ENCODE results near the gene SPATA12.
A peak's percentile ranks its signal among the peaks of the same experiment; 100 is the strongest.
"Not testable (repeated sequence)": the region's sequence is repeated elsewhere in the genome, so short reads cannot be mapped to it uniquely, and the experiment has no call there.

The SPATA12 gene

GRCh38 chr3:57057351-57057750 lies 3.1 kb upstream of the SPATA12 start:
- no peak for DNase-seq

- DNase-seq, result no peak
Observed at GRCh38 chr3:57059411-57059810, 1.1 kb upstream of the SPATA12 start.

GRCh38 chr3:57061556-57061955 lies 1.1 kb downstream of the SPATA12 start:
- no peak for DNase-seq

GRCh38 chr3:57062101-57062631 lies 1.7 kb downstream of the SPATA12 start:
- DNase-seq, result no peak

- no peak for DNase-seq
Observed at GRCh38 chr3:57063032-57063431, 2.6 kb downstream of the SPATA12 start.

- no peak for DNase-seq
Observed at GRCh38 chr3:57064001-57064400, 3.5 kb downstream of the SPATA12 start.

GRCh38 chr3:57064572-57064971 lies 4.1 kb downstream of the SPATA12 start:
- DNase-seq, result no peak

GRCh38 chr3:57065588-57065987 lies 5.1 kb downstream of the SPATA12 start:
- DNase-seq, result no peak

- no peak for DNase-seq
Observed at GRCh38 chr3:57066471-57066870, 6.0 kb downstream of the SPATA12 start.

- DNase-seq, result peak; percentile 7
Observed at GRCh38 chr3:57068437-57069089, 8.1 kb downstream of the SPATA12 start.

GRCh38 chr3:57069503-57069902 lies 9.0 kb downstream of the SPATA12 start:
- no peak for DNase-seq

- no peak for DNase-seq
Observed at GRCh38 chr3:57073628-57074027, 13.2 kb downstream of the SPATA12 start.

- DNase-seq, result no peak
Observed at GRCh38 chr3:57074135-57074534, 13.7 kb downstream of the SPATA12 start.

GRCh38 chr3:57076422-57076951 lies 16.0 kb downstream of the SPATA12 start:
- no peak for DNase-seq

- no peak for DNase-seq
Observed at GRCh38 chr3:57077630-57078343, 17.3 kb downstream of the SPATA12 start.

- no peak for DNase-seq
Observed at GRCh38 chr3:57078344-57078634, 17.8 kb downstream of the SPATA12 start.

GRCh38 chr3:57078635-57079473 lies 18.4 kb downstream of the SPATA12 start:
- DNase-seq, result no peak

- no peak for DNase-seq
Observed at GRCh38 chr3:57079474-57079831, 19.0 kb downstream of the SPATA12 start.

GRCh38 chr3:57080171-57080570 lies 19.7 kb downstream of the SPATA12 start:
- DNase-seq, result no peak

- DNase-seq, result no peak
Observed at GRCh38 chr3:57081173-57081572, 20.7 kb downstream of the SPATA12 start.

GRCh38 chr3:57082481-57082880 lies 22.0 kb downstream of the SPATA12 start:
- DNase-seq, result no peak

- DNase-seq, result not testable (repeated sequence)
Observed at GRCh38 chr3:57083266-57083995, 23.0 kb downstream of the SPATA12 start.

GRCh38 chr3:57085211-57085610 lies 24.7 kb downstream of the SPATA12 start:
- no peak for DNase-seq
